Vagina (tissue), 2 donors: ENCODE results near the gene AMPD1.

ENCODE experiments used
- CTCF ChIP-seq, 3 experiments: fragments of 450-650 bp in 2 of 3; fragments of 200-600 bp in 1 of 3; sonication (generic) in 1 of 3; IDR thresholded peaks; one replicate each; pipeline ENCODE4 v1.5.1; 2017 to 2019; ENCODE audit warnings: antibody characterized with exemption in 3 of 3, mild to moderate bottlenecking in 2 of 3, moderate library complexity in 2 of 3
- POLR2A ChIP-seq, 2 donors: fragments of 450-650 bp; IDR thresholded peaks; one replicate each; pipeline ENCODE4 v1.6.1; 2017; ENCODE audit warnings: antibody characterized with exemption in 2 of 2, mild to moderate bottlenecking in 2 of 2, moderate library complexity in 2 of 2
- POLR2AphosphoS5 ChIP-seq, 2 donors: sonication (generic); formaldehyde crosslinking; IDR thresholded peaks; one replicate each; pipeline ENCODE4 v1.9.0; 2017; ENCODE audit warnings: antibody characterized with exemption in 2 of 2, mild to moderate bottlenecking in 2 of 2, low read depth in 1 of 2; ENCODE audit not compliant: insufficient read depth in 1 of 2

DNA sequence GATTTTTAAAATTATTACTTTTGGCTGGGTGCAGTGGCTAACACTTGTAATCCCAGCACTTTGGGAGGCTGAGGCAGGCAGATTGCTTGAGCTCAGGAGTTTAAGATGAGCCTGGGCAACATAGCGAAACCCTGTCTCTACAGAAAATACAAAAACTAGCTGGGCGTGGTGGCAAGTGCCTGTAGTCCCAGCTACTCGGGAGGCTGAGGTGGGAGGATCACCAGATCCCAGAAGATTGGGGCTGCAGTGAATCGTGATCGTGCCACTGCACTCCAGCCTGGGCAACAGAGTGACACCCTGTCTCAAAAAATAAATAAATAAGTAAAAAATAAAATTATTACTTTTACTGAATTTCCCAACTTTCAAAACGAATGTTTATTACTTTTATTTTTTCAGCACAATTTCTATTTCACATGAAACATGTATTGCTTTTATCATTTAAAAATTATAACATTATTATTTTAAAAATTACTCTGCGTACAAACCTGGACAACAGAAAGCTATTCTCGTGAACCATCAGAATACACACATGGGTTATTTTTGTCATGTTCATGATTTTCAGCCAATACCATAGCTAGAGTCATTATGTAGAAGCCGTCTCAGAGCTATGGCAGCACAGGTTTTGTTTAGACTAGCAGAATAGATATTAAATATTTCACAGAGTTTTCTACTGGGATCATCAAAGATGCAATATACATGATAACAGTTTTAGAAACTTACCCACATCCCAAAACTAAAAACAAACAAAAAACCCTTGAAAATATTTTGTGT is 621 bp downstream of the AMPD1 start:
- TF ChIP-seq CTCF (IDR thresholded peaks at IDR 0.05): no peak
- TF ChIP-seq POLR2A (IDR thresholded peaks at IDR 0.05): no peak
- TF ChIP-seq POLR2AphosphoS5 (IDR thresholded peaks at IDR 0.05; ENCODE audit: insufficient read depth in 1 of 2, low read depth in 1 of 2): no peak
